ENCODE measurements around the gene UBTD2.
A peak's percentile ranks its signal among the peaks of the same experiment; 100 is the strongest.
"Not testable (repeated sequence)": the region's sequence is repeated elsewhere in the genome, so short reads cannot be mapped to it uniquely, and the experiment has no call there.

Gene UBTD2

GRCh38 chr5:172200476-172200875 is 83.1 kb downstream of the UBTD2 start:
- TF ChIP-seq, protein P1, sequence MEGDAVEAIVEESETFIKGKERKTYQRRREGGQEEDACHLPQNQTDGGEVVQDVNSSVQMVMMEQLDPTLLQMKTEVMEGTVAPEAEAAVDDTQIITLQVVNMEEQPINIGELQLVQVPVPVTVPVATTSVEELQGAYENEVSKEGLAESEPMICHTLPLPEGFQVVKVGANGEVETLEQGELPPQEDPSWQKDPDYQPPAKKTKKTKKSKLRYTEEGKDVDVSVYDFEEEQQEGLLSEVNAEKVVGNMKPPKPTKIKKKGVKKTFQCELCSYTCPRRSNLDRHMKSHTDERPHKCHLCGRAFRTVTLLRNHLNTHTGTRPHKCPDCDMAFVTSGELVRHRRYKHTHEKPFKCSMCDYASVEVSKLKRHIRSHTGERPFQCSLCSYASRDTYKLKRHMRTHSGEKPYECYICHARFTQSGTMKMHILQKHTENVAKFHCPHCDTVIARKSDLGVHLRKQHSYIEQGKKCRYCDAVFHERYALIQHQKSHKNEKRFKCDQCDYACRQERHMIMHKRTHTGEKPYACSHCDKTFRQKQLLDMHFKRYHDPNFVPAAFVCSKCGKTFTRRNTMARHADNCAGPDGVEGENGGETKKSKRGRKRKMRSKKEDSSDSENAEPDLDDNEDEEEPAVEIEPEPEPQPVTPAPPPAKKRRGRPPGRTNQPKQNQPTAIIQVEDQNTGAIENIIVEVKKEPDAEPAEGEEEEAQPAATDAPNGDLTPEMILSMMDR (IDR thresholded peaks at IDR 0.05; ENCODE audit: control insufficient read depth, extremely low read depth, insufficient read depth): no peak
- no peak for DNase-seq (ENCODE audit: low read depth)
- H3K4me3 ChIP-seq (ENCODE audit: low read depth, low read length): no peak overlapping the region

- no peak for DNase-seq (ENCODE audit: low read depth)
- no peak overlapping the region for H3K4me3 ChIP-seq (ENCODE audit: low read depth, low read length)
- TF ChIP-seq, protein P1 (IDR thresholded peaks at IDR 0.05; ENCODE audit: control insufficient read depth, extremely low read depth, insufficient read depth): no peak
Observed at GRCh38 chr5:172199446-172199845, 84.1 kb downstream of the UBTD2 start.

DNA sequence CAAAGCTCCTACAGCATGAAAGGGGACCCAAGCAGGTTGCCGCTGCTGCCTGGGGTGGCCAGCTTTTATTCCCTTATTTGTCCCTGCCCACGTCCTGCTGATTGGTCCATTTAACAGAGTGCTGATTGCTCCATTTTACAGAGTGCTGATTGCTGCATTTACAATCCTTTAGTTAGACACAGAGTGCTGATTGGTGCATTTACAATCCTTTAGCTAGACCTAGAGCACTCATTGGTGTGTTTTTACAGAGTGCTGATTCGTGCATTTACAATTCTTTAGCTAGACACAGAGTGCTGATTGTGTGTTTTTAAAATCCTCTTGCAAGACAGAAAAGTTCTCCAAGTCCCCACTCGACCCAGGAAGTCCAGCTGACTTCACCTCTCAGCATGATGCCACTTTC is 85.8 kb downstream of the UBTD2 start:
- not testable (repeated sequence) for H3K4me3 ChIP-seq (ENCODE audit: low read depth, low read length); DNase-seq (ENCODE audit: low read depth)

- no peak for DNase-seq (ENCODE audit: low read depth)
- TF ChIP-seq, protein P1 (IDR thresholded peaks at IDR 0.05; ENCODE audit: control insufficient read depth, extremely low read depth, insufficient read depth): no peak
Observed at GRCh38 chr5:172194985-172195774, 88.4 kb downstream of the UBTD2 start.

GRCh38 chr5:172193872-172194271 is 89.7 kb downstream of the UBTD2 start, which contains the start of gene EFCAB9:
TSS of gene EFCAB9 (plus strand) at chr5:172194172. CDS start at chr5:172194173, 1 bp downstream.
- TF ChIP-seq, protein P1 (IDR thresholded peaks at IDR 0.05; ENCODE audit: control insufficient read depth, extremely low read depth, insufficient read depth): no peak
- no peak within 1 kb of the TSS for H3K4me3 ChIP-seq (ENCODE audit: low read depth, low read length)
- DNase-seq (ENCODE audit: low read depth): no peak

More at GRCh38 chr5:172194985-172195774, 88.4 kb downstream of the UBTD2 start:
- H3K4me3 ChIP-seq (ENCODE audit: low read depth, low read length): no peak overlapping the region

DNA sequence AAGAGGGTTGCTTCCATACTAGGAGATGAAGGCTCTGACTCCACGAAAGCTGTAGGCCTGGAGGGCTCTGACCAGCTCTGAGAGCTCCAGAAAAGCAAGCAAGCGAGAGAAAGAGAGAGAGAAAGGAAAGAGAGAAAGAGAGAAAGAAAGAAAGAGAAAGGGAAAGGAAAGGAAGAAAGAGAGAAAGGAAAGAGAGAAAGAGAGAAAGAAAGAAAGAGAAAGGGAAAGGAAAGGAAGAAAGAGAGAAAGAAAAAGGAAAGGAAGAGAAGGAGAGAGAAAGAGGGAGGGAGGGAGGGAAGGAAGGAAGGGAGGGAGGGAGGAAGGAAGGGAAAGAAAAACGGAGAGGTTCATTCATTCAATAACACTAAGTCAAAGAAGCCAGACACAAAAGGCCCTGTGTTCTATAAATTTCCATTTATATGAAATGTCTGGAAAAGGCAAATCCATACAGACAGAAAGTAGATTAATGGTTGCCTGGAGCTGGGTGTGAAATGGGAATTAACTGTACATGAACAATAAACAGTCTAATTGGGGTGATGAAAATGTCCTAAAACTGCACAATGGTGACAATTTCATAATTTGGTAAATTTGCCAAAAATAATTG is 93.8 kb downstream of the UBTD2 start:
- no peak overlapping the region for H3K4me3 ChIP-seq (ENCODE audit: low read depth, low read length)
- TF ChIP-seq, protein P1 (IDR thresholded peaks at IDR 0.05; ENCODE audit: control insufficient read depth, extremely low read depth, insufficient read depth): no peak

GRCh38 chr5:172188893-172189692 is 94.5 kb downstream of the UBTD2 start:
- peak overlapping the region; percentile 84 for H3K4me3 ChIP-seq (ENCODE audit: low read depth, low read length)
- DNase-seq (ENCODE audit: low read depth): no peak
- TF ChIP-seq, protein P1 (IDR thresholded peaks at IDR 0.05; ENCODE audit: control insufficient read depth, extremely low read depth, insufficient read depth): no peak

More for the DNA sequence above, 93.8 kb downstream of the UBTD2 start:
- no peak for DNase-seq (ENCODE audit: low read depth)

Data from LNCaP clone FGC (cell line).